HEK293T (cell line): ENCODE results near the gene ARIH2.

Experiments
- CTCF ChIA-PET: fragments of 350-600 bp; formaldehyde crosslinking; extraction: SDS; loops from one replicate; lab custom pipeline; 2021; ENCODE audit warnings: antibody characterized with exemption, inconsistent platforms; lab: Yijun Ruan, JAX
- POLR2A ChIA-PET: fragments of 350-600 bp; formaldehyde crosslinking; extraction: SDS; loops from one replicate; lab custom pipeline; 2020; ENCODE audit warnings: antibody characterized with exemption, inconsistent platforms; lab: Yijun Ruan, JAX
- DNase-seq: peaks from one replicate; pipeline ENCODE4 v3.0.0; 2012; ENCODE audit warnings: mixed read lengths; ENCODE audit errors: extremely low spot score
- ARNT ChIP-seq: fragments of 450-650 bp; IDR thresholded peaks from 2 replicates; pipeline ENCODE4 v1.6.1; 2017; ENCODE audit warnings: mild to moderate bottlenecking
- BHLHE40 ChIP-seq: fragments of 450-650 bp; IDR thresholded peaks from 2 replicates; pipeline ENCODE4 v1.6.1; 2016; ENCODE audit warnings: mild to moderate bottlenecking, moderate library complexity, borderline replicate concordance
- CTBP1 ChIP-seq: fragments of 450-650 bp; IDR thresholded peaks from 2 replicates; pipeline ENCODE4 v1.6.1; 2016; ENCODE audit warnings: borderline replicate concordance
- ELF4 ChIP-seq: fragments of 450-650 bp; IDR thresholded peaks from 2 replicates; pipeline ENCODE4 v1.6.1; 2017; ENCODE audit warnings: antibody characterized with exemption
- FOXA1 ChIP-seq: fragments of 450-650 bp; IDR thresholded peaks from 2 replicates; pipeline ENCODE4 v1.6.1; 2016; ENCODE audit warnings: mild to moderate bottlenecking
- FOXK2 ChIP-seq: fragments of 450-650 bp; IDR thresholded peaks from 2 replicates; pipeline ENCODE4 v1.6.1; 2016; ENCODE audit warnings: mild to moderate bottlenecking
- FOXM1 ChIP-seq: fragments of 450-650 bp; IDR thresholded peaks from 2 replicates; pipeline ENCODE4 v1.6.1; 2017; ENCODE audit warnings: mild to moderate bottlenecking, borderline replicate concordance
- HDGF ChIP-seq: fragments of 450-650 bp; IDR thresholded peaks from 2 replicates; pipeline ENCODE4 v1.6.1; 2017; ENCODE audit warnings: antibody characterized with exemption, borderline replicate concordance
- L3MBTL2 ChIP-seq: fragments of 450-650 bp; conservative IDR thresholded peaks from 2 replicates; pipeline ENCODE4 v1.6.1; 2016; ENCODE audit warnings: mild to moderate bottlenecking
- LEF1 ChIP-seq: fragments of 450-650 bp; IDR thresholded peaks from 2 replicates; pipeline ENCODE4 v1.6.1; 2017; ENCODE audit warnings: mild to moderate bottlenecking, borderline replicate concordance
- NFRKB ChIP-seq: fragments of 450-650 bp; IDR thresholded peaks from 2 replicates; pipeline ENCODE4 v1.6.1; 2016; ENCODE audit warnings: mild to moderate bottlenecking, moderate library complexity
- PKNOX1 ChIP-seq: fragments of 450-650 bp; IDR thresholded peaks from 2 replicates; pipeline ENCODE4 v1.6.1; 2016
- SP1 ChIP-seq: fragments of 450-650 bp; IDR thresholded peaks from 2 replicates; pipeline ENCODE4 v1.6.1; 2017
- SUZ12 ChIP-seq: fragments of 450-650 bp; IDR thresholded peaks from 2 replicates; pipeline ENCODE4 v1.6.1; 2016; ENCODE audit warnings: mild to moderate bottlenecking
- TARDBP ChIP-seq: fragments of 450-650 bp; IDR thresholded peaks from 2 replicates; pipeline ENCODE4 v1.6.1; 2016
- ZNF384 ChIP-seq: fragments of 450-650 bp; IDR thresholded peaks from 2 replicates; pipeline ENCODE4 v1.6.1; 2016

ARIH2 gene

GRCh38 chr3:48974076-48974864 lies 55.6 kb downstream of the ARIH2 start:
- TF ChIP-seq LEF1 (no peak), FOXA1 (no peak), SP1 (no peak), ARNT (no peak), PKNOX1 (no peak), CTBP1 (no peak), TARDBP (no peak), HDGF (no peak), ELF4 (no peak), ZNF384 (no peak), NFRKB (no peak), L3MBTL2 (no peak), SUZ12 (no peak), FOXM1 (no peak), FOXK2 (no peak), BHLHE40 (no peak)
- ChIA-PET CTCF (interaction anchor here (0.6 to 1.5 kb wide), 2 partner anchors 14 to 224 kb away, joined by 3 to 6 read pairs; no protein-coding TSS in a partner anchor), POLR2A (interaction anchor here (0.7 to 1.0 kb wide), 2 partner anchors 32 to 33 kb away, joined by 3 read pairs; partner anchors contain the start of gene WDR6)
- no peak for DNase-seq

- TF ChIP-seq LEF1 (no peak), FOXK2 (no peak), FOXM1 (no peak), NFRKB (no peak), ELF4 (no peak), ARNT (no peak), SUZ12 (no peak), SP1 (no peak), TARDBP (no peak)
- CTCF ChIA-PET: no interaction called here
- POLR2A ChIA-PET: no interaction called here
- DNase-seq: no peak
Measured at GRCh38 chr3:48979451-48979850, 60.8 kb downstream of the ARIH2 start.

GRCh38 chr3:48980295-48980694 lies 61.7 kb downstream of the ARIH2 start:
- TF ChIP-seq FOXK2 (no peak), L3MBTL2 (no peak), ZNF384 (no peak), ELF4 (no peak), ARNT (no peak), BHLHE40 (no peak), TARDBP (no peak), FOXA1 (no peak), CTBP1 (no peak), NFRKB (no peak), SUZ12 (no peak), FOXM1 (no peak), PKNOX1 (no peak)
- DNase-seq: no peak
- ChIA-PET POLR2A (interaction anchor here (1.8 to 2.0 kb wide), 2 partner anchors 9 to 27 kb away, joined by 5 to 7 read pairs; partner anchors contain the start of gene WDR6), CTCF (no interaction called here)

- no peak for DNase-seq
- ChIA-PET POLR2A (interaction anchor here (1.8 to 2.0 kb wide), 2 partner anchors 8 to 25 kb away, joined by 5 to 7 read pairs; partner anchors contain the start of gene WDR6), CTCF (no interaction called here)
- TF ChIP-seq ZNF384 (no peak), SUZ12 (no peak), LEF1 (no peak), FOXM1 (no peak), CTBP1 (no peak), ARNT (no peak), ELF4 (no peak), HDGF (no peak), FOXK2 (no peak), FOXA1 (no peak)
Measured at GRCh38 chr3:48982016-48982415, 63.4 kb downstream of the ARIH2 start.

- ChIA-PET POLR2A (no interaction called here), CTCF (no interaction called here)
- DNase-seq: no peak
Measured at GRCh38 chr3:48982686-48983085, 64.0 kb downstream of the ARIH2 start.

More at GRCh38 chr3:48982686-48983085, 64.0 kb downstream of the ARIH2 start:
- TF ChIP-seq LEF1 (no peak), ELF4 (no peak), HDGF (no peak), NFRKB (no peak), ZNF384 (no peak), SUZ12 (no peak), L3MBTL2 (no peak), SP1 (no peak), PKNOX1 (no peak), CTBP1 (no peak), FOXK2 (no peak), TARDBP (no peak), BHLHE40 (no peak), ARNT (no peak), FOXA1 (no peak), FOXM1 (no peak)
